Measurements from ENCODE around the gene CYBC1.

DNA sequence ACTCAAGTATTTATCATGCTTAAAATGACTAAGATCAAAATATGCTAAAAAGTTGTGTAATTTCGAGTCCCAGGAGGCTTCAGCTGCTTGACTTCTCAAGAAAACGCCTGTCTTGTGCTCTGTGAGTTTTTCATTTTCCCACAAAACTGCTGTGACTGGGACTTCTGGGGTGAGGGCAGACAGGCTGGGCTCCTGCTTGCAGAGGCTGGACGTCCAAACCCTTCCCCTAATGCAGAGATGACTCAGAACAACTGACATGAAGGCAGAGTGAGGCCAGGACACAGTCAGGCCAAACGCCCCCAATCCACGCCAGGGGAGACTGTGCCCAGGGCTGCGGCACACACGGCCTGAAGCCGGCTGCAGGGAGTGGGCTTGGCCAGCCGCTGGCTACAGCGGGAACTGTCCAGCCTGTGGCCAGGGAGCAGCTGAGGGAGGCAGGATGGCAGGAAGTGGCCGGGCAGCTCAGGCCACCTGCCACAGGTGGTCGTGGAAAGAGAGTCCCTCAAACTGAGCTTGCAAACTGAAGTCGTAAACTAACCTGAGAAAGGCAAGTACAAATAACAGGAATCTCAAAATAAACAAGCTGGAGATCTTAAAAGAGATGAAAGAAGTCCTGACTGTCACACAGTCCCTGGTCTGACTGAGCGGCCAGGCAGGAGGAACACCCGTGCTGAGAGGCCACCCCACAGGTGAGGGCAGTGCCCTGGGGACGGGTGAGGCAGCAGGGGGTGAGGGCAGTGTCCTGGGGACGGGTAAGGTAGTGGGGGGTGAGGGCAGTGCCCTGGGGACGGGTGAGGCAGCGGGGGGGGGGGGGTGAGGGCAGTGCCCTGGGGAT lies 53.7 kb downstream of the CYBC1 start:
- TF ChIP-seq, protein P1, sequence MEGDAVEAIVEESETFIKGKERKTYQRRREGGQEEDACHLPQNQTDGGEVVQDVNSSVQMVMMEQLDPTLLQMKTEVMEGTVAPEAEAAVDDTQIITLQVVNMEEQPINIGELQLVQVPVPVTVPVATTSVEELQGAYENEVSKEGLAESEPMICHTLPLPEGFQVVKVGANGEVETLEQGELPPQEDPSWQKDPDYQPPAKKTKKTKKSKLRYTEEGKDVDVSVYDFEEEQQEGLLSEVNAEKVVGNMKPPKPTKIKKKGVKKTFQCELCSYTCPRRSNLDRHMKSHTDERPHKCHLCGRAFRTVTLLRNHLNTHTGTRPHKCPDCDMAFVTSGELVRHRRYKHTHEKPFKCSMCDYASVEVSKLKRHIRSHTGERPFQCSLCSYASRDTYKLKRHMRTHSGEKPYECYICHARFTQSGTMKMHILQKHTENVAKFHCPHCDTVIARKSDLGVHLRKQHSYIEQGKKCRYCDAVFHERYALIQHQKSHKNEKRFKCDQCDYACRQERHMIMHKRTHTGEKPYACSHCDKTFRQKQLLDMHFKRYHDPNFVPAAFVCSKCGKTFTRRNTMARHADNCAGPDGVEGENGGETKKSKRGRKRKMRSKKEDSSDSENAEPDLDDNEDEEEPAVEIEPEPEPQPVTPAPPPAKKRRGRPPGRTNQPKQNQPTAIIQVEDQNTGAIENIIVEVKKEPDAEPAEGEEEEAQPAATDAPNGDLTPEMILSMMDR (IDR thresholded peaks at IDR 0.05 in 8 of 11, conservative IDR thresholded peaks at IDR 0.05 in 3 of 11): no peak
- TF ChIP-seq POLR2A (IDR thresholded peaks at IDR 0.05) (no peak), POLR2AphosphoS5 (IDR thresholded peaks at IDR 0.05) (no peak)

All from spleen (tissue), 7 donors.